Measurements from ENCODE around the gene RALGPS1. TPM values are rescaled to one million over a fixed set of nuclear protein-coding genes. Genes with fewer than 3 reads are reported as not detected.

RALGPS1 gene
- total and polyA plus RNA-seq, 2 of the 13 experiments (the other 11 are each of a cell fraction or from before 2014, with no cell fraction given), result 3.7 to 6.5 TPM

DNA sequence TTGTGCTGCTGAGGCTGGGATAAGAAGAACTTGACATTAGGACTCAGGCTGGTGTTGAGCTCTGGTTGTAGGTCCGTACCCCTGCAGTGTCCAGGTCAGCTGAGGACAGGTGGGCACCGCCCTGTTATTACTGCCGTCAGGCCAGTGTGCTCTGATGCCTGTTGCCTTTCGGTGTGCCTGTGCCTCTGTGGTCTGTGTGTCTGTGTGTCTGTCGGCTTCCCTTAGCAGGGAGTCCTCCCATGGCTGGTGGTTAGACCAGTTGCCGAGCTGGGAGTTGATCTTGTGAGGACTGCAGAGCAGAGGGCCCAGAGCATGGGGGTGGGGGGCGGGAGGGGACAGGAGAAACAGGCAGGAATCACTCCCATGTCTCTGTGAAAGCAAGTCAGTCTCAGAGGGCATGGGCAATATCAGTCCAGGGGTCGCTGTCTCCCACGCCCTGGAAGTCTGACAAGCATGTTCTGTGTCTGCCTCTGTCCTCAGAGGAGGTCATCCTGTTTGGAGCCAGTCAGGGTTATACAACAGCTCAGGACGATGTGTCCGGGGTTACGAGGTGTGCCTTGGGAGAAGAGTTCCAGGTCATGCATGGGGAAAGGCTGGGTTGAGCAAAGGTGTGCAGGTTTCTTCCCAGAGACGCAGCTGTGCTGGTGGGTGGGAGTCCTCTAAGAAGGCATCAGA is 282.7 kb downstream of the RALGPS1 start (continued):
- TF ChIP-seq, protein P1, sequence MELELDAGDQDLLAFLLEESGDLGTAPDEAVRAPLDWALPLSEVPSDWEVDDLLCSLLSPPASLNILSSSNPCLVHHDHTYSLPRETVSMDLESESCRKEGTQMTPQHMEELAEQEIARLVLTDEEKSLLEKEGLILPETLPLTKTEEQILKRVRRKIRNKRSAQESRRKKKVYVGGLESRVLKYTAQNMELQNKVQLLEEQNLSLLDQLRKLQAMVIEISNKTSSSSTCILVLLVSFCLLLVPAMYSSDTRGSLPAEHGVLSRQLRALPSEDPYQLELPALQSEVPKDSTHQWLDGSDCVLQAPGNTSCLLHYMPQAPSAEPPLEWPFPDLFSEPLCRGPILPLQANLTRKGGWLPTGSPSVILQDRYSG (CRISPR knock-in tag; IDR thresholded peaks at IDR 0.05), result no peak
- no peak for TF ChIP-seq SRSF1 (optimal IDR thresholded peaks at IDR 0.05; ENCODE audit: low read depth, low read length)
- TF ChIP-seq PRPF4 (IDR thresholded peaks at IDR 0.05; ENCODE audit: low read depth, low read length, poor library complexity, severe bottlenecking), result no peak
- TF ChIP-seq GZF1 (CRISPR knock-in tag; IDR thresholded peaks at IDR 0.05), result no peak
- TF ChIP-seq ZNF569 (CRISPR knock-in tag; IDR thresholded peaks at IDR 0.05; ENCODE audit: borderline replicate concordance), result no peak
- TF ChIP-seq, protein P2, sequence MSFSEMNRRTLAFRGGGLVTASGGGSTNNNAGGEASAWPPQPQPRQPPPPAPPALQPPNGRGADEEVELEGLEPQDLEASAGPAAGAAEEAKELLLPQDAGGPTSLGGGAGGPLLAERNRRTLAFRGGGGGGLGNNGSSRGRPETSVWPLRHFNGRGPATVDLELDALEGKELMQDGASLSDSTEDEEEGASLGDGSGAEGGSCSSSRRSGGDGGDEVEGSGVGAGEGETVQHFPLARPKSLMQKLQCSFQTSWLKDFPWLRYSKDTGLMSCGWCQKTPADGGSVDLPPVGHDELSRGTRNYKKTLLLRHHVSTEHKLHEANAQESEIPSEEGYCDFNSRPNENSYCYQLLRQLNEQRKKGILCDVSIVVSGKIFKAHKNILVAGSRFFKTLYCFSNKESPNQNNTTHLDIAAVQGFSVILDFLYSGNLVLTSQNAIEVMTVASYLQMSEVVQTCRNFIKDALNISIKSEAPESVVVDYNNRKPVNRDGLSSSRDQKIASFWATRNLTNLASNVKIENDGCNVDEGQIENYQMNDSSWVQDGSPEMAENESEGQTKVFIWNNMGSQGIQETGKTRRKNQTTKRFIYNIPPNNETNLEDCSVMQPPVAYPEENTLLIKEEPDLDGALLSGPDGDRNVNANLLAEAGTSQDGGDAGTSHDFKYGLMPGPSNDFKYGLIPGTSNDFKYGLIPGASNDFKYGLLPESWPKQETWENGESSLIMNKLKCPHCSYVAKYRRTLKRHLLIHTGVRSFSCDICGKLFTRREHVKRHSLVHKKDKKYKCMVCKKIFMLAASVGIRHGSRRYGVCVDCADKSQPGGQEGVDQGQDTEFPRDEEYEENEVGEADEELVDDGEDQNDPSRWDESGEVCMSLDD (CRISPR knock-in tag; IDR thresholded peaks at IDR 0.05; ENCODE audit: borderline replicate concordance), result no peak
- TF ChIP-seq, protein P3, sequence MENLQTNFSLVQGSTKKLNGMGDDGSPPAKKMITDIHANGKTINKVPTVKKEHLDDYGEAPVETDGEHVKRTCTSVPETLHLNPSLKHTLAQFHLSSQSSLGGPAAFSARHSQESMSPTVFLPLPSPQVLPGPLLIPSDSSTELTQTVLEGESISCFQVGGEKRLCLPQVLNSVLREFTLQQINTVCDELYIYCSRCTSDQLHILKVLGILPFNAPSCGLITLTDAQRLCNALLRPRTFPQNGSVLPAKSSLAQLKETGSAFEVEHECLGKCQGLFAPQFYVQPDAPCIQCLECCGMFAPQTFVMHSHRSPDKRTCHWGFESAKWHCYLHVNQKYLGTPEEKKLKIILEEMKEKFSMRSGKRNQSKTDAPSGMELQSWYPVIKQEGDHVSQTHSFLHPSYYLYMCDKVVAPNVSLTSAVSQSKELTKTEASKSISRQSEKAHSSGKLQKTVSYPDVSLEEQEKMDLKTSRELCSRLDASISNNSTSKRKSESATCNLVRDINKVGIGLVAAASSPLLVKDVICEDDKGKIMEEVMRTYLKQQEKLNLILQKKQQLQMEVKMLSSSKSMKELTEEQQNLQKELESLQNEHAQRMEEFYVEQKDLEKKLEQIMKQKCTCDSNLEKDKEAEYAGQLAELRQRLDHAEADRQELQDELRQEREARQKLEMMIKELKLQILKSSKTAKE (CRISPR knock-in tag; IDR thresholded peaks at IDR 0.05; ENCODE audit: borderline replicate concordance), result 0 out of 2 replicates have a peak, but pooled peaks have one; percentile 18
- 0 out of 2 replicates have a peak, but pooled peaks have one; percentile 36 for TF ChIP-seq ZNF572 (CRISPR knock-in tag; IDR thresholded peaks at IDR 0.05)
- TF ChIP-seq ZNF256 (CRISPR knock-in tag; conservative IDR thresholded peaks at IDR 0.05), result no peak
- no peak for TF ChIP-seq ZNF382 (CRISPR knock-in tag; IDR thresholded peaks at IDR 0.05; ENCODE audit: borderline replicate concordance)
- no peak for TF ChIP-seq ZNF160 (CRISPR knock-in tag; IDR thresholded peaks at IDR 0.05)
- TF ChIP-seq ZNF850 (CRISPR knock-in tag; conservative IDR thresholded peaks at IDR 0.05), result no peak
- TF ChIP-seq NFE2L1 (CRISPR knock-in tag; IDR thresholded peaks at IDR 0.05; ENCODE audit: borderline replicate concordance), result no peak
- TF ChIP-seq SRSF4 (IDR thresholded peaks at IDR 0.05; ENCODE audit: low read depth, low read length, poor library complexity, severe bottlenecking), result no peak
- TF ChIP-seq ZNF260 (CRISPR knock-in tag; IDR thresholded peaks at IDR 0.05; ENCODE audit: borderline replicate concordance, low read depth), result no peak
- no peak for TF ChIP-seq ZMYM4 (CRISPR knock-in tag; IDR thresholded peaks at IDR 0.05)
- TF ChIP-seq SNRNP70 (IDR thresholded peaks at IDR 0.05; ENCODE audit: low read depth, low read length), result no peak
- TF ChIP-seq HHEX (CRISPR knock-in tag; IDR thresholded peaks at IDR 0.05), result no peak
- TF ChIP-seq, protein P4, sequence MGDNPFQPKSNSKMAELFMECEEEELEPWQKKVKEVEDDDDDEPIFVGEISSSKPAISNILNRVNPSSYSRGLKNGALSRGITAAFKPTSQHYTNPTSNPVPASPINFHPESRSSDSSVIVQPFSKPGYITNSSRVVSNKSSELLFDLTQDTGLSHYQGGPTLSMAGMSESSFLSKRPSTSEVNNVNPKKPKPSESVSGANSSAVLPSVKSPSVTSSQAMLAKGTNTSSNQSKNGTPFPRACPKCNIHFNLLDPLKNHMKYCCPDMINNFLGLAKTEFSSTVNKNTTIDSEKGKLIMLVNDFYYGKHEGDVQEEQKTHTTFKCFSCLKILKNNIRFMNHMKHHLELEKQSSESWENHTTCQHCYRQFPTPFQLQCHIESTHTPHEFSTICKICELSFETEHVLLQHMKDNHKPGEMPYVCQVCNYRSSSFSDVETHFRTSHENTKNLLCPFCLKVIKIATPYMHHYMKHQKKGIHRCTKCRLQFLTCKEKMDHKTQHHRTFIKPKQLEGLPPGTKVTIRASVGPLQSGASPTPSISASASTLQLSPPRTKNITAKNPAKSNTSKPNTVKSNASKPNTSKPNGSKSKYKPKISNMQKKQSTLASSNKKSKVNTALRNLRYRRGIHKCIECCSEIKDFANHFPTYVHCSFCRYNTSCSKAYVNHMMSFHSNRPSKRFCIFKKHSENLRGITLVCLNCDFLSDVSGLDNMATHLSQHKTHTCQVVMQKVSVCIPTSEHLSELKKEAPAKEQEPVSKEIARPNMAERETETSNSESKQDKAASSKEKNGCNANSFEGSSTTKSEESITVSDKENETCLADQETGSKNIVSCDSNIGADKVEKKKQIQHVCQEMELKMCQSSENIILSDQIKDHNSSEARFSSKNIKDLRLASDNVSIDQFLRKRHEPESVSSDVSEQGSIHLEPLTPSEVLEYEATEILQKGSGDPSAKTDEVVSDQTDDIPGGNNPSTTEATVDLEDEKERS (CRISPR knock-in tag; IDR thresholded peaks at IDR 0.05), result no peak

Data from HepG2 (cell line).